ENCODE data around the gene RFXANK.

Gene RFXANK

DNA sequence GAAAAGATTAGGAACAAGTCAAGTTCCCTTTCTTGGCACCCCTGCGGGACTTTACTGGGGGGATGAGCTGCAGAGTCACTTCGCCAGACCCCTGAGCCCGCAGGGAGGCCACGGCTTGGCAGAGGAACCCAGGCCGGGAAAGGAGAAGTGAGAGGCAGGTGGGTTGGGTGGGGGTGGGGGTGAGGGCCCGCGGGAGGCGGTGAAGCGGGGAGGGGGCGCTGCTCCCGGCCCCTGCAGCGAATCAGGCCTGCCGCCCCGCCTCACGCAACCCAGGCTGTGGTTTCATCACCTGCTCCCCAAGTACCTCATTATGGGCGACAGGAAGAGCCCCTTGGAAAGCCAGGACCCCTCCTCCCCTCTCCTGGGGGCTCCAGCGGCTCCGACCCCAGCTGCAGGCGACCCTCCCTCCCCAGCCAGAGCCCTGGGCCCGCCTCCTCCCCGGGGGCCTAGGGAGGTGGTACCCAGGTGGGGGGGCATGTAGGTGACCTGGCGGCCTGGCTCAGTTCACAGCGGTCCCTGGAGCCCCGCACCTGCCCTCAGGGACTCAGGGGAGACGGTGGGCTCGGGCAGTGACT lies 31.5 kb upstream of the RFXANK start:
- H3K27ac ChIP-seq: no peak overlapping the region
- TF ChIP-seq, protein P1, sequence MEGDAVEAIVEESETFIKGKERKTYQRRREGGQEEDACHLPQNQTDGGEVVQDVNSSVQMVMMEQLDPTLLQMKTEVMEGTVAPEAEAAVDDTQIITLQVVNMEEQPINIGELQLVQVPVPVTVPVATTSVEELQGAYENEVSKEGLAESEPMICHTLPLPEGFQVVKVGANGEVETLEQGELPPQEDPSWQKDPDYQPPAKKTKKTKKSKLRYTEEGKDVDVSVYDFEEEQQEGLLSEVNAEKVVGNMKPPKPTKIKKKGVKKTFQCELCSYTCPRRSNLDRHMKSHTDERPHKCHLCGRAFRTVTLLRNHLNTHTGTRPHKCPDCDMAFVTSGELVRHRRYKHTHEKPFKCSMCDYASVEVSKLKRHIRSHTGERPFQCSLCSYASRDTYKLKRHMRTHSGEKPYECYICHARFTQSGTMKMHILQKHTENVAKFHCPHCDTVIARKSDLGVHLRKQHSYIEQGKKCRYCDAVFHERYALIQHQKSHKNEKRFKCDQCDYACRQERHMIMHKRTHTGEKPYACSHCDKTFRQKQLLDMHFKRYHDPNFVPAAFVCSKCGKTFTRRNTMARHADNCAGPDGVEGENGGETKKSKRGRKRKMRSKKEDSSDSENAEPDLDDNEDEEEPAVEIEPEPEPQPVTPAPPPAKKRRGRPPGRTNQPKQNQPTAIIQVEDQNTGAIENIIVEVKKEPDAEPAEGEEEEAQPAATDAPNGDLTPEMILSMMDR (conservative IDR thresholded peaks at IDR 0.05): no peak

DNA sequence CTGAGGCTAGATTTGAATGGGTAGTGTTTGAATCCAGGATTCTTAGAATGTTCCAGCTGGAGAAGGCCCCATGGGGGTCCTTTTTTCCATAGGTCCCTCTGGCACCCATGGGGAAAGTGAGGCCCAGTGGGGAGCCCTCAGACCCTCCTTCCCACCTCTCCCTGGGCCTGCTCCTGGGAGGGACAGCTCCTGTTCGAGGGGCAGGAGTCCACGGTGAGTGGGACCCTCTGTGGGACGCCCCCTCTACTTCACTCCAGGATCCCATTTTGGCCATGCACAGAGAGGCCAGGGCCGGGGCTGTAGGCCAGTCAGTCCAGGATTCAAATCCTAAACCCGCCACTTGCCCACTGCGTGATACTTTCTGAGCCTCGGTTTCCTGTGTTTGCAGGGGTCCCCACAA lies 29.6 kb upstream of the RFXANK start:
- TF ChIP-seq, protein P1 (conservative IDR thresholded peaks at IDR 0.05): no peak
- H3K27ac ChIP-seq: no peak overlapping the region

DNA sequence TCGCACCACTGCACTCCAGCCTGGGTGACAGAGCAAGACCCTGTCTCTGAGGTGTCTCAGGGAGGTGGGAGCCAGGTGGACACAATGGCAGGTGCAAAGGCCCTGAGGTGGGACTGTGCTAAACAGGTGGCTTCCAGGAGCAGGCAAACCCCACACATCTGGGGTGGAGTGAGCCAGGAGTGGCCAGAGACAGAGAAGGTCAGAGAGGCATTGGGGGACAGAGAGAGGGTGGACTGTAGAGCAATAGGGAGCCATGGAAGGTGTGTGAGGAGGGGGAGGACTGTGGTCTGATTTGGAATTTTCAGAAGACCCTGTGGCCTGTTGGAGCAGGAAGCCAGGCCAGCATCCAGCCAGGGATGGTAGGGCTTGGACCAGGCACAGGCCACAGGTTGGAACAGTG lies 26.7 kb upstream of the RFXANK start:
- H3K27ac ChIP-seq: no peak overlapping the region
- TF ChIP-seq, protein P1 (conservative IDR thresholded peaks at IDR 0.05): no peak

DNA sequence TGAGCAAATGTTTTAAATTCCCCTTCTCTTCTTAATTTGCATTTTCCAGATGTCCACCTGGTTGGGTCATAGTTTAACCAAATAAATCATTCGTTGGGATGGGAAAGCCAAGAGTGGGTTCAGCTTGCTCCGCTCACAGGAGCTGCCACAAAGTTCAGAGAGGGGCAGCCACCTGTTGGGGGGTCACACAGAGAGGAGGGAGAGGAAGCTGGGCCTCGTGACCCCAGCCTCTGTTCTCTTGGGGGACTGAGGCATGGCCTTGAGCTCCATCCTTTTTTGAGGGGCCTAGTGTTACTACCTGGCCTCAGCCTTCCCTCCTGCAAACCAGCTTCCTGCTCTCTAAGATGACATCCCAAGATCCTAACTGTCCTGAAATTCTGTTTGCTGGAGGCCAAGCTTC lies 24.4 kb upstream of the RFXANK start:
- TF ChIP-seq, protein P1 (conservative IDR thresholded peaks at IDR 0.05): no peak
- no peak overlapping the region for H3K27ac ChIP-seq

GRCh38 chr19:19169236-19170052 lies 22.6 kb upstream of the RFXANK start:
- no peak overlapping the region for H3K27ac ChIP-seq
- TF ChIP-seq, protein P1 (conservative IDR thresholded peaks at IDR 0.05): no peak

GRCh38 chr19:19170053-19170872 lies 21.8 kb upstream of the RFXANK start, which contains the start of gene MEF2B:
Gene MEF2B (minus strand): TSS chr19:19170263. CDS start chr19:19150735, 19,528 bp downstream.
- TF ChIP-seq, protein P1 (conservative IDR thresholded peaks at IDR 0.05): no peak
- no peak within 1 kb of the TSS for H3K27ac ChIP-seq

Data from VCaP (cell line).